Activated CD4-positive, alpha-beta memory T cell treated with anti-CD3 and anti-CD28 coated beads for 36 hours (primary cell): ENCODE data around the gene MSANTD1. TPM values are rescaled to one million over a fixed set of nuclear protein-coding genes. Genes with fewer than 3 reads are reported as not detected.

ENCODE experiments used
- CTCF ChIA-PET: fragments of 350-600 bp; sonication (Branson Sonifier 250); formaldehyde crosslinking; loops from one replicate; lab custom pipeline; 2021; ENCODE audit warnings: antibody characterized with exemption, inconsistent platforms; lab: Charles Lee
- POLR2A ChIA-PET: fragments of 350-600 bp; sonication (Branson Sonifier 250); formaldehyde crosslinking; loops from one replicate; lab custom pipeline; 2021; ENCODE audit warnings: antibody characterized with exemption; lab: Charles Lee
- DNase-seq: peaks from one replicate; pipeline ENCODE4 v3.0.0-alpha.2; 2020
- H3K27ac Mint-ChIP-seq: one replicate; pipeline ENCODE4 v1.8.0; 2021; ENCODE audit warnings: mixed read lengths
- H3K27me3 Mint-ChIP-seq: one replicate; pipeline ENCODE4 v1.8.0; 2021; ENCODE audit warnings: mixed read lengths
- H3K36me3 Mint-ChIP-seq: one replicate; pipeline ENCODE4 v1.8.0; 2021; ENCODE audit warnings: mixed read lengths
- H3K4me1 Mint-ChIP-seq: one replicate; pipeline ENCODE4 v1.8.0; 2021; ENCODE audit warnings: low read depth, mixed read lengths
- H3K4me3 Mint-ChIP-seq: one replicate; pipeline ENCODE4 v1.8.0; 2021; ENCODE audit warnings: mild to moderate bottlenecking, mixed read lengths
- H3K9me3 Mint-ChIP-seq: one replicate; pipeline ENCODE4 v1.8.0; 2021; ENCODE audit warnings: mixed read lengths
- intact Hi-C: fragments of 100-400 bp; cut with micrococcal nuclease; formaldehyde crosslinking; loops from one replicate; pipeline ENCODE4 v1.15.1; 2023
- total RNA-seq, 2 experiments: library from RNA; stranded (reverse); gene quantifications; one replicate each; pipeline ENCODE4 v1.2.3, GENCODE V29; 2021

MSANTD1 gene
- total RNA-seq, 2 experiments from 2014 or later = 0.39 to 0.45 TPM

DNA sequence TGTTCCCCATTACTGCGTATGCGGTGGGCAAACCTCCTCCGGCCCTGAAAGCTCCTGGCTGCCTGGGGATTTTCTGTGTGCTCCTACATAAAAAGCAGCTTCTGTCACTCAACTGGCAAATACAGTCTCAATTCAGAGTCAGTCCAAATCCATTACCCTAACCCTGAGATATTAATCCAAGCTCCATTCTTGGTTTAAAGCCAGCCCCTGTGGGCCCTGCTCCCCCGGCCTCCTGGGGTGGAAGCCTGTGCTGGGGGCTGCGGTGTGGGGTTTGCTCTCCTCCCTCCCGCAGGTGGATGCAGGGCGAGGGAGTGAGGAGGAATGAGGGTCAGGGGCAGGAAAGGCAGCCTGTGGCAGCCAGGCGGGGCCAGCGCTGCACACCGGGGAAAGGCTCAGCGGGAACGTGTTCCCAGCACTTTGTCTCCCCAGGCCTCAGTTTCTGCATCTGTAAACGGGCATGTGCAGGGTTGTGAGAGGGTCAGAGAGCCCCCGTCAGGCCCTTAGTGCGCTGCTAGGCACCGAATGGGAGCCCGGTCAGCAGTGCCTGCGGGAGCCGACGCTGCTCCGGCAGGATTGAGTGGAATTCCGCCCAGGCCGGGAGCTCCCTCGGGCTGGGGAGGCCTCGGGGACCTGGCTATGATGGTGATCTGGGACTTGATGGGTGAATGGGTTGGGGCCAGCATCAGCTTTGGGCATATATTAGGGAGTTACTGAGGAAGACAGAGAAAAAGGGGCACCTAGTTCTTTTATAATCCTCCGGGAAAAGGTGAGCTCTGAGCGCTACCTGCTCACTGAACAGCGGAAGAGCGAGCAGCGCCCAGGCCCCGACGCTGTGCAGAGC is 37.6 kb downstream of the MSANTD1 start:
- H3K36me3 Mint-ChIP-seq = no peaks in the 10 kb centered on the region
- POLR2A ChIA-PET = no interaction called here
- peaks cover 12% of the 10 kb centered on the region for H3K27me3 Mint-ChIP-seq
- intact Hi-C loops = no loop called here
- H3K4me3 Mint-ChIP-seq = no peak overlapping the region
- CTCF ChIA-PET = interaction anchor here (0.6 kb wide), 1 partner anchor 9 kb away, joined by 3 read pairs; no protein-coding TSS in a partner anchor
- DNase-seq = no peak
- H3K4me1 Mint-ChIP-seq = peaks cover 2% of the 10 kb centered on the region
- H3K27ac Mint-ChIP-seq = no peak overlapping the region
- H3K9me3 Mint-ChIP-seq = peaks cover 3% of the 10 kb centered on the region

DNA sequence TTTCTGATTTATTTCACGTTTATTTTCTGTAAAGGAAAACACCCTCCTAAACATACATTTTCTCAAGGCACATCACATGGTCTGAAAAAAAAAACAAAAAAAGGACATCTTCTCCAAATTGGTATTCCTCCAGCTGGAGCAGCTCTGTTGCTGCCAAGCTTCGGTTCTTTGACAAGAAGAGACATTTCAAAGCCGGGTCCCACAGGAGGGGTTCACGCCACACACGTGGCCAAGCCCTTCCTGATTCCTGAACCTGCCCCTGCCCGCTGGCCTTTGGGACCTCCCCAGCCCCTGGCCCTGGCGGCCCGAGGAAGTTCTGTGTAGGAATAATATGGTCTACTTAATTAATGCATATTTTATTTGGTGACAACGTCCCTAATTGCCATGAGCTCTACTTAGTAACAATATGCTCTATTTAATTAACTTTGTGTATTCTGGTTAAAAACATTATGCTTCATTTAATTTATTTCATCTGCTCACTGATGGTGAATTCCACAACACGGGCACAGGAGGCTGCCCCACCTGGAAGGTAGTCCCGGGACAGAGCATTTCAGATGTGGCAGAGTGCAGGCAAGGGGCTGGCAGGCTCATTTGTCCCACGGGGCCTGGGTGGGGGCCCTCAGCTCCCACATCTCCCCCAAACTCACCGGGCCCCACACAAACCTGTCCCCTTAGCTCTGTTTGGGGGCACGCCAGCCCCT is 38.5 kb downstream of the MSANTD1 start:
- Mint-ChIP-seq H3K36me3 (no peaks in the 10 kb centered on the region), H3K27ac (no peak overlapping the region), H3K4me3 (no peak overlapping the region), H3K9me3 (no peaks in the 10 kb centered on the region), H3K4me1 (peaks cover 7% of the 10 kb centered on the region), H3K27me3 (peaks cover 14% of the 10 kb centered on the region)
- CTCF ChIA-PET = no interaction called here
- POLR2A ChIA-PET = no interaction called here
- intact Hi-C loops = no loop called here
- DNase-seq = no peak

DNA sequence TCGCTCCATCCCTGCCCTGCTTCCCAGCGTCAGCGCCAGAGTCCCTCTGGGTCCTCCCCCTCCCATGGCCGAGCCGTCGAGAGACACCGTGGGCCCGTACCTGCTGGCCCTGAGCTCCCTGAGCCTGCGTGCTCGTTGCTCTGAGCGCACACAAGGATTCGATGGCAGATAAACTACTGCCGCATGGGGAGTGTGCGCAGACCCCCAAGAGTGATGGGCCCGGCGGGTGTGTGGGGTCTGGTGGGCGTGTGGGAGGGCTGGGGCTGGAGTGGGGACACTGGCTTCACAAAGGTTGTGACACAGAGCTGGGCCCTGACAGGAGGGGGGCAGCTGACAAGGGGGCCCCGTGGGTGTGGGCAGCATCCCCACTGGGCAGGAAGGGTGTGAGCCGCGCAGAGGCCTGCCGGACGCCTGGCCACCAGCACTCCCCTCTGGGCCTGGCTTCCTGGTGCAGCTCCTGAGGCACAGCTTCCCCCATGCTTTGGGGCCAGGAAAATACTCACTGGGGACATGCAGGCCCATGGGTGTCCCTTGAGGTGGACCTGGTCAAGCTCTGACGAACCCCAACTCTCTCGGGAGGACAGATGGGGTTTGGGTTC is 39.1 kb downstream of the MSANTD1 start:
- Mint-ChIP-seq H3K36me3 (no peaks in the 10 kb centered on the region), H3K4me3 (no peak overlapping the region), H3K27me3 (peaks cover 14% of the 10 kb centered on the region), H3K27ac (no peak overlapping the region), H3K4me1 (peaks cover 7% of the 10 kb centered on the region), H3K9me3 (no peaks in the 10 kb centered on the region)
- no peak for DNase-seq
- intact Hi-C loops = no loop called here
- ChIA-PET POLR2A (no interaction called here), CTCF (no interaction called here)

DNA sequence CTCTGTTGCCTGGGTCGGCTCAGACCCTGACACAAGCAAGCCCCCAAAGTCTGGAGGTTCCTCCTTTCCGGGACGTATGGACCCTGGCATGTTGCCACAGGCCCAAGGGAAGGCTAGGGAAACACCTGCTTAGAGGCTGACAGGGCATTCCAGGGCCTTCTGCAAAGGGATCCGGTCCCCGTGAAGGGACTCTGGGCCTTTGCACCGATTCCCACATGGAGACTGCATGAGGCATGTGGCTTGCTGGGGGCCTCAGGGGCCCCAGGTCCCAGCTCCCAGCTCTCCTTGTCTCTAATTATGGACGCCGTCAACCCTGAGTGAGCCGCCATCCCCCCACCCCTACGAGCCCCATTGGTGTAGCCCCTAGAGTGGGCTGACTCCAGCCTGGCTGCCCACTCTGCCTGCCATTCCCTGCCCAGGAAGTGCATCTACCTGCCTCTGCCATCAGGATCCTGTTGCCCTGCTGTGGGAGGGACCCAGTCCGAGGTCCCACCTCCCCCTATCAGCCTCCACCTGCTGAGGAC is 39.7 kb downstream of the MSANTD1 start:
- Mint-ChIP-seq H3K27me3 (peaks cover 15% of the 10 kb centered on the region), H3K36me3 (no peaks in the 10 kb centered on the region)
- CTCF ChIA-PET = no interaction called here

DNA sequence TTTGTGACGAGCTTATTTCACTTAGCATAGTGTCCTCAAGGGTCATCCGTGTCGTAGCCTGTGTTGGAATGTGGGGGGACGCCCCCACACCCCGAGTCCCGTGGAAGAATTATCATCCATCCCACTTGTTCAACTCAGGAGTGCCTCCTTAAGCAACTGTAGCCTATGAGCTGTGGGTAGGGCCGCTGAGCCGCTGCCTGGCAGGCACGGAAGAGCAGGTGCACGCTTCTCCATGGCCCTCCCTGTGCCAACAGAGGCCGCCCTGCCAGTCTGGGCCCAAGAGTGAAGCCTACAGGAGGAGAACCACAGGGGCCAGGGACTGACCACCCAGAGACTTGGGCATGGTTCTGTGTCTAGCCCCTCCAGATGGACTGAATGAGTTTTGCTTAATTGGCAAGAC is 41.5 kb downstream of the MSANTD1 start:
- intact Hi-C loops = no loop called here
- H3K27ac Mint-ChIP-seq = no peak overlapping the region
- no peaks in the 10 kb centered on the region for H3K9me3 Mint-ChIP-seq
- no peak overlapping the region for H3K4me3 Mint-ChIP-seq
- ChIA-PET CTCF (no interaction called here), POLR2A (interaction anchor here (1.3 kb wide), 1 partner anchor 28 kb away, joined by 3 read pairs; no protein-coding TSS in a partner anchor)
- DNase-seq = no peak
- H3K36me3 Mint-ChIP-seq = no peaks in the 10 kb centered on the region
- peaks cover 12% of the 10 kb centered on the region for H3K4me1 Mint-ChIP-seq
- peaks cover 14% of the 10 kb centered on the region for H3K27me3 Mint-ChIP-seq

More for the DNA sequence above, 39.7 kb downstream of the MSANTD1 start:
- DNase-seq = no peak
- no peak overlapping the region for H3K4me3 Mint-ChIP-seq
- H3K27ac Mint-ChIP-seq = no peak overlapping the region
- H3K9me3 Mint-ChIP-seq = no peaks in the 10 kb centered on the region
- H3K4me1 Mint-ChIP-seq = peaks cover 9% of the 10 kb centered on the region
- intact Hi-C loops = no loop called here
- POLR2A ChIA-PET = no interaction called here

DNA sequence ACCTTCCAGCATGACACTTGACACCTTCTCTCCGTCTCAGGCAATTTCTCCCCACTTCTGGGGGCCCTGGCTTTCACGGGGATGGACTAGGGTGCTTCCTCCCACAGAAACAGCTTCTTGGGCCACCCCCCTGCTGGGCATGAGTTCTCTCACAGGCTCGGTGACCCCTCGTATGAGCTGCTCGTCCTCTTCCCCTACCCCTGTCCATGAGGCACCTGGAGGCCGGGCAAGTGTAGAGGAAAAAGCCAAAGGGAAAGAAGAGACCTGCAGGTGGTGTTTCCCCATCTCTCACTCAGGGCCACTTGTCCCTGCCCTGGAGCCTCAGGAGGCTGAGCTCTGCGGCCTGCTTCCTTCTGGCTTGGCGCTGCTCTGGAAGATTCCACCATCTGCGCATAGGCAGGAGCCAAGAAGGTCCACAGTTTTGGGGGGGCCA is 41.9 kb downstream of the MSANTD1 start:
- no peak overlapping the region for H3K27ac Mint-ChIP-seq
- ChIA-PET CTCF (interaction anchor here (0.8 kb wide), 2 partner anchors 132 to 184 kb away, joined by 3 read pairs; no protein-coding TSS in a partner anchor), POLR2A (interaction anchor here (1.3 kb wide), 1 partner anchor 27 kb away, joined by 3 read pairs; no protein-coding TSS in a partner anchor)
- DNase-seq = no peak
- intact Hi-C loops = no loop called here
- no peaks in the 10 kb centered on the region for H3K36me3 Mint-ChIP-seq
- no peaks in the 10 kb centered on the region for H3K9me3 Mint-ChIP-seq
- peaks cover 14% of the 10 kb centered on the region for H3K27me3 Mint-ChIP-seq
- H3K4me1 Mint-ChIP-seq = peaks cover 12% of the 10 kb centered on the region
- H3K4me3 Mint-ChIP-seq = no peak overlapping the region

DNA sequence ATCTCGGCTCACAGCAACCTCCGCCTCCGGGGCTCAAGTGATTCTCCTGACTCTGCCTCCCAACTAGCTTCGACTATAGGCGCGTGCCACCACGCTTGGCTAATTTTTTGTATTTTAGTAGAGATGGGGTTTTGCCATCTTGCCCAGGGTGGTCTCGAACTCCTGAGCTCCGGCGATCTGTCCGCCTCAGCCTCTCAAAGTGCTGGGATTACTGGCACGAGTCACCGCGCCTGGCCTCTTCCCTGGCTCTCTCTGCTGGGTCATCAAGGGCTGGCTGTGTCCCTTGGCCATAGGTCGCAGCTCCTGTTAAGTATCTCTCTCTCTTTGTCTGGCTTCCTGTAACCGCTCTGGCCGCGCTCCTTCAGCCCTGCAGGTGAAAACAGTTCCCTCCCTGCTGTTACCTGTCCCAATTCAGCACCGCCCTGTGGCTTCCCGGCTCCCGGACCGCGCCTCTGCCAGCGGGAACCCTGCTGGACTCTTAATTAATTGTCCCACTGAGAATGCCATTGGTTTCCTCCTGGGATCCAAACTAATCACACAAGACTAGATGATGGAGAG is 42.5 kb downstream of the MSANTD1 start:
- POLR2A ChIA-PET = interaction anchor here (1.3 kb wide), 1 partner anchor 27 kb away, joined by 3 read pairs; no protein-coding TSS in a partner anchor
- Mint-ChIP-seq H3K27ac (no peak overlapping the region), H3K9me3 (no peaks in the 10 kb centered on the region)

DNA sequence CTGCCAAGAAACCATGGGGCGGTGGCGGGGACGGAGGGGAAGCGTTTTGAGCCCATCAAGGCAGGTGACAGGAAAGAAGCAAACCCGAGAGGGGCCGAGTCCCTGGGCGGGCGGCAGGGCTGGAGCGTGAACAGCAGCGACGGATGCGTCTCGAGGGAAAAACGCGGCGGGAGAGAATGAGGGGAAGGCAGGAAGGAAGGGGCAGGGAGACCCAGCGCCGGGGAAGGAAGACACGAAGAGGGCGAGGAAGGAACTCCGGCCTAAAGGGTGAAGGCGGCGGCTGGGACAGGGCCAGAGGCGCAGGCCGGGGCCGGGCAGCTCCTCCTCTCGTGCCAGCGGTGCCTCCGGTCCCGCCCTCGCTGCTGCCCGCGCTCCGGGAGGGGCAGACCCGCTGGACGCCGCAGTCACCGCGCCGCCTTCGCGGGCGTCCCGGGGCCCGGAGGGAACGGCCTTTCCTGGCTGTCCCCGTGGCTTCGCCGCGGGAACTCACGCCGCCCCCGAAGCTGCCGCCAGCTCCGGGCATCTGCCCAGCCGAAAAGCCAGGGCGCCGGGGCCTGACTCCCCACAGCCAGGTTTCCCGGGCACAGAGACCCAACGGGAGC is 43.1 kb downstream of the MSANTD1 start:
- peaks cover 12% of the 10 kb centered on the region for H3K4me1 Mint-ChIP-seq
- DNase-seq = peak; percentile 37
- POLR2A ChIA-PET = no interaction called here
- peaks cover 12% of the 10 kb centered on the region for H3K27me3 Mint-ChIP-seq
- no peaks in the 10 kb centered on the region for H3K9me3 Mint-ChIP-seq
- H3K27ac Mint-ChIP-seq = no peak overlapping the region
- intact Hi-C loops = loop anchor here (1.0 to 2.0 kb wide), 2 partner anchors 89 to 218 kb away; partner anchors contain the start of genes HTT and HTT-AS
- CTCF ChIA-PET = no interaction called here
- no peaks in the 10 kb centered on the region for H3K36me3 Mint-ChIP-seq
- peak overlapping the region; percentile 79 for H3K4me3 Mint-ChIP-seq

More for the DNA sequence above, 42.5 kb downstream of the MSANTD1 start:
- DNase-seq = no peak
- Mint-ChIP-seq H3K36me3 (no peaks in the 10 kb centered on the region), H3K4me3 (peak overlapping the region; percentile 79), H3K4me1 (peaks cover 12% of the 10 kb centered on the region), H3K27me3 (peaks cover 14% of the 10 kb centered on the region)
- intact Hi-C loops = no loop called here
- CTCF ChIA-PET = interaction anchor here (0.8 kb wide), 2 partner anchors 132 to 184 kb away, joined by 3 read pairs; no protein-coding TSS in a partner anchor

DNA sequence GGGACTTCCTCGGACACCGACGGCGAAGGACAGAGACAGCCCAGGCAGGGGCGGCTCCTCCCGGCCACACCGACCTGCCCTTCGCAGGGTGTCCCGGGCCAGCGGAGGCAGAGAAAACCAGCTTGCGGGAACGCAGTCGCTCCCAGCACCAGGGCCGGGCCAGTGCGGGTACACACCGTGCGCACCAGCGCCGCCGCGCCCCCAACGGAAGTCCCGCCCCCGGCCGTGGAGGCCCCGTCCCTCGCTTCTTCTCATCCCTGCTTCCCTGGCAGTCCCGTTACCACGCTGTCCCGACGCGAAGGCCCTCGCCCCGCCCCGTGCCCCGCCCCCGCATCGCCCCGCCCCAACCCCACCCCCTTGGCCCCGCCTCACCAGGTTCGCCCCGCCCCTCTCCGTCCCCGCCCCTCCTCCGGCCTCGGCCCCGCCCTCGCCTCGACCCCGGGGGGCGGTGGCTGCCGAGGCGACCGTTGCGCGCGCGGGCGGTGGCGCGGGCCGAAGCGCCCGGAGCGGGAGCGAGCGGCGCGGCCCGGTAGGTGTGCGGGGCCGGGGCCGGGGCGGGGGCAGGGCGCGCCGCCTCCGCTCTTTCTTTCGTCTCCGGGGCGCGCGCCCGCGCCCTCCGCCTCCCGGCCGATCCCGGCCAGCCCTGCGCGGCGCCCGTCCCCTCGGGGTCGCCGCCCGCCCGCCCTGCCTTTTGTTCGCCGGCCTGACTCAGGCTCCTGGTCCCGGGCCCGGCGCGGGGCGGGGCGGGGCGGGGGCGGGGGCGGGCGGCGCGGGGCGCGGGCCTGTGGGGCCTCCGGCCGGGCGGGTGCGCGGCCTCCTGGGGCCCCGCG is 43.8 kb downstream of the MSANTD1 start, which contains the start of gene RGS12:
RGS12 (plus strand) TSS at position 451 of the 830 bp plus-strand sequence. CDS start 23,150 bp downstream, outside the sequence.
- peaks cover 12% of the 10 kb centered on the region for H3K4me1 Mint-ChIP-seq
- peak within 1 kb of the TSS; percentile 2 for H3K27ac Mint-ChIP-seq
- POLR2A ChIA-PET = no interaction called here
- H3K9me3 Mint-ChIP-seq = no peaks in the 10 kb centered on the region
- peaks cover 10% of the 10 kb centered on the region for H3K27me3 Mint-ChIP-seq
- no peaks in the 10 kb centered on the region for H3K36me3 Mint-ChIP-seq
- intact Hi-C loops = loop anchor here (1.0 to 2.0 kb wide), 2 partner anchors 90 to 218 kb away; partner anchors contain the start of genes HTT and HTT-AS
- peak within 1 kb of the TSS; percentile 79 for H3K4me3 Mint-ChIP-seq
- DNase-seq = peak; percentile 94
- CTCF ChIA-PET = no interaction called here
